IgD-negative memory B cell (primary cell): ENCODE results near the gene SYNC. TPM values are rescaled to one million over a fixed set of nuclear protein-coding genes. Genes with fewer than 3 reads are reported as not detected.

ENCODE experiments used
- H3K27ac Mint-ChIP-seq, 3 donors: one replicate each; pipeline ENCODE4 v1.8.0; 2020 to 2022; ENCODE audit warnings: mild to moderate bottlenecking in 3 of 3, mixed read lengths in 3 of 3, moderate library complexity in 1 of 3
- H3K27me3 Mint-ChIP-seq: one replicate; pipeline ENCODE4 v1.8.0; 2021; ENCODE audit warnings: mixed read lengths
- H3K36me3 Mint-ChIP-seq: one replicate; pipeline ENCODE4 v1.8.0; 2020; ENCODE audit warnings: mild to moderate bottlenecking, mixed read lengths
- H3K4me1 Mint-ChIP-seq, 3 donors: one replicate each; pipeline ENCODE4 v1.8.0; 2020 to 2022; ENCODE audit warnings: mixed read lengths in 3 of 3, mild to moderate bottlenecking in 1 of 3
- H3K4me3 Mint-ChIP-seq, 4 donors: one replicate each; pipeline ENCODE4 v1.8.0; 2020 to 2022; ENCODE audit warnings: mild to moderate bottlenecking in 4 of 4, mixed read lengths in 4 of 4, moderate library complexity in 3 of 4
- H3K9me3 Mint-ChIP-seq, 3 donors: one replicate each; pipeline ENCODE4 v1.8.0; 2020 to 2021; ENCODE audit warnings: mixed read lengths in 3 of 3, mild to moderate bottlenecking in 1 of 3
- polyA plus RNA-seq: library from polyadenylated mRNA; unstranded; fragments of 300-500 nt; fragmentation: Illumina TruSeq; gene quantifications from one replicate; pipeline ENCODE4 v1.2.3, GENCODE V29; 2021

The SYNC gene
- polyA plus RNA-seq, 1 donor from 2014 or later = not detected

GRCh38 chr1:32733582-32734321 lies 31.2 kb upstream of the SYNC start:
- Mint-ChIP-seq H3K27me3 (peaks cover 5% of the 10 kb centered on the region), H3K36me3 (peaks cover 2% of the 10 kb centered on the region), H3K4me1 (peaks cover 0 to 4% (median 0%) of the 10 kb centered on the region in 3 donors), H3K9me3 (no peaks in the 10 kb centered on the region), H3K4me3 (no peak overlapping the region), H3K27ac (no peak overlapping the region)

- Mint-ChIP-seq H3K4me1 (peaks cover 0 to 4% (median 3%) of the 10 kb centered on the region in 3 donors), H3K27ac (no peak overlapping the region), H3K4me3 (peak overlapping the region in 1 of 4 donors; percentile 54), H3K27me3 (peaks cover 9% of the 10 kb centered on the region), H3K9me3 (peaks cover 0 to 7% (median 0%) of the 10 kb centered on the region in 3 donors), H3K36me3 (peaks cover 3% of the 10 kb centered on the region)
Measured at GRCh38 chr1:32729254-32730046, 26.9 kb upstream of the SYNC start.

GRCh38 chr1:32728413-32729077 lies 26.0 kb upstream of the SYNC start:
- H3K27me3 Mint-ChIP-seq = peaks cover 11% of the 10 kb centered on the region
- no peak overlapping the region for H3K4me3 Mint-ChIP-seq
- peaks cover 0 to 7% (median 0%) of the 10 kb centered on the region in 3 donors for H3K9me3 Mint-ChIP-seq
- no peak overlapping the region for H3K27ac Mint-ChIP-seq
- peaks cover 0 to 4% (median 3%) of the 10 kb centered on the region in 3 donors for H3K4me1 Mint-ChIP-seq
- H3K36me3 Mint-ChIP-seq = peaks cover 3% of the 10 kb centered on the region

- Mint-ChIP-seq H3K4me3 (no peak overlapping the region), H3K4me1 (peaks cover 0 to 3% (median 3%) of the 10 kb centered on the region in 3 donors), H3K36me3 (peaks cover 3% of the 10 kb centered on the region), H3K9me3 (peaks cover 0 to 7% (median 0%) of the 10 kb centered on the region in 3 donors), H3K27ac (no peak overlapping the region), H3K27me3 (peaks cover 11% of the 10 kb centered on the region)
Measured at GRCh38 chr1:32727876-32728275, 25.3 kb upstream of the SYNC start.

GRCh38 chr1:32725615-32725982 lies 23.0 kb upstream of the SYNC start:
- Mint-ChIP-seq H3K4me1 (peaks cover 0 to 3% (median 0%) of the 10 kb centered on the region in 3 donors), H3K27me3 (peaks cover 21% of the 10 kb centered on the region), H3K27ac (no peak overlapping the region), H3K9me3 (peaks cover 0 to 7% (median 0%) of the 10 kb centered on the region in 3 donors), H3K36me3 (peaks cover 3% of the 10 kb centered on the region), H3K4me3 (no peak overlapping the region)

- H3K27me3 Mint-ChIP-seq = peaks cover 22% of the 10 kb centered on the region
- no peak overlapping the region for H3K27ac Mint-ChIP-seq
- H3K36me3 Mint-ChIP-seq = peaks cover 3% of the 10 kb centered on the region
- H3K9me3 Mint-ChIP-seq = peaks cover 0 to 7% (median 0%) of the 10 kb centered on the region in 3 donors
- H3K4me3 Mint-ChIP-seq = no peak overlapping the region
- peaks cover 0 to 3% (median 0%) of the 10 kb centered on the region in 3 donors for H3K4me1 Mint-ChIP-seq
Measured at GRCh38 chr1:32724678-32725614, 22.4 kb upstream of the SYNC start.

GRCh38 chr1:32719681-32720275 lies 17.2 kb upstream of the SYNC start:
- H3K4me3 Mint-ChIP-seq = no peak overlapping the region
- H3K4me1 Mint-ChIP-seq = peaks cover 0 to 3% (median 2%) of the 10 kb centered on the region in 3 donors
- peaks cover 16% of the 10 kb centered on the region for H3K27me3 Mint-ChIP-seq
- H3K9me3 Mint-ChIP-seq = peaks cover 0 to 2% (median 0%) of the 10 kb centered on the region in 3 donors
- no peaks in the 10 kb centered on the region for H3K36me3 Mint-ChIP-seq
- H3K27ac Mint-ChIP-seq = no peak overlapping the region

GRCh38 chr1:32718527-32718926 lies 16.0 kb upstream of the SYNC start:
- Mint-ChIP-seq H3K27me3 (peaks cover 13% of the 10 kb centered on the region), H3K4me3 (no peak overlapping the region), H3K4me1 (peaks cover 0 to 3% (median 2%) of the 10 kb centered on the region in 3 donors), H3K9me3 (no peaks in the 10 kb centered on the region), H3K36me3 (no peaks in the 10 kb centered on the region), H3K27ac (no peak overlapping the region)

- Mint-ChIP-seq H3K27ac (no peak overlapping the region), H3K9me3 (no peaks in the 10 kb centered on the region), H3K4me3 (no peak overlapping the region), H3K36me3 (no peaks in the 10 kb centered on the region), H3K4me1 (peaks cover 0 to 3% (median 2%) of the 10 kb centered on the region in 3 donors), H3K27me3 (peaks cover 13% of the 10 kb centered on the region)
Measured at GRCh38 chr1:32718036-32718435, 15.5 kb upstream of the SYNC start.

GRCh38 chr1:32717503-32717902 lies 14.9 kb upstream of the SYNC start:
- Mint-ChIP-seq H3K27ac (no peak overlapping the region), H3K4me3 (no peak overlapping the region), H3K4me1 (peaks cover 0 to 3% (median 2%) of the 10 kb centered on the region in 3 donors), H3K27me3 (peaks cover 15% of the 10 kb centered on the region), H3K36me3 (no peaks in the 10 kb centered on the region), H3K9me3 (no peaks in the 10 kb centered on the region)

- no peaks in the 10 kb centered on the region for H3K36me3 Mint-ChIP-seq
- H3K4me1 Mint-ChIP-seq = peaks cover 0 to 6% (median 3%) of the 10 kb centered on the region in 3 donors
- H3K9me3 Mint-ChIP-seq = no peaks in the 10 kb centered on the region
- peak overlapping the region in 1 of 4 donors; percentile 30 for H3K4me3 Mint-ChIP-seq
- peaks cover 9% of the 10 kb centered on the region for H3K27me3 Mint-ChIP-seq
- no peak overlapping the region for H3K27ac Mint-ChIP-seq
Measured at GRCh38 chr1:32716312-32717148, 14.0 kb upstream of the SYNC start.

- peaks cover 0 to 6% (median 3%) of the 10 kb centered on the region in 3 donors for H3K4me1 Mint-ChIP-seq
- H3K36me3 Mint-ChIP-seq = no peaks in the 10 kb centered on the region
- H3K4me3 Mint-ChIP-seq = no peak overlapping the region
- no peaks in the 10 kb centered on the region for H3K9me3 Mint-ChIP-seq
- no peak overlapping the region for H3K27ac Mint-ChIP-seq
- H3K27me3 Mint-ChIP-seq = peaks cover 6% of the 10 kb centered on the region
Measured at GRCh38 chr1:32715901-32716311, 13.3 kb upstream of the SYNC start.

GRCh38 chr1:32714277-32714676 lies 11.7 kb upstream of the SYNC start:
- peaks cover 4% of the 10 kb centered on the region for H3K27me3 Mint-ChIP-seq
- H3K4me3 Mint-ChIP-seq = no peak overlapping the region
- H3K27ac Mint-ChIP-seq = no peak overlapping the region
- peaks cover 0 to 6% (median 3%) of the 10 kb centered on the region in 3 donors for H3K4me1 Mint-ChIP-seq
- no peaks in the 10 kb centered on the region for H3K36me3 Mint-ChIP-seq
- H3K9me3 Mint-ChIP-seq = no peaks in the 10 kb centered on the region
